ENCODE data around the gene BUB1B.

- TF ChIP-seq CTCF (IDR thresholded peaks at IDR 0.05) (no peak), POLR2A (IDR thresholded peaks at IDR 0.05) (no peak), POLR2AphosphoS5 (IDR thresholded peaks at IDR 0.05) (no peak)
These were observed 3.0 kb downstream of the BUB1B start for GRCh38 chr15:40163657-40164416.

Data from prostate gland (tissue), 2 donors.